Left hindlimb (tissue), 1 donor: ENCODE measurements around the gene CD274.
"Not testable (repeated sequence)": the region's sequence is repeated elsewhere in the genome, so short reads cannot be mapped to it uniquely, and the experiment has no call there.

Experiments used
- DNase-seq: peaks from one replicate; pipeline ENCODE4 v3.0.0-alpha.2; 2018

The CD274 gene

DNA sequence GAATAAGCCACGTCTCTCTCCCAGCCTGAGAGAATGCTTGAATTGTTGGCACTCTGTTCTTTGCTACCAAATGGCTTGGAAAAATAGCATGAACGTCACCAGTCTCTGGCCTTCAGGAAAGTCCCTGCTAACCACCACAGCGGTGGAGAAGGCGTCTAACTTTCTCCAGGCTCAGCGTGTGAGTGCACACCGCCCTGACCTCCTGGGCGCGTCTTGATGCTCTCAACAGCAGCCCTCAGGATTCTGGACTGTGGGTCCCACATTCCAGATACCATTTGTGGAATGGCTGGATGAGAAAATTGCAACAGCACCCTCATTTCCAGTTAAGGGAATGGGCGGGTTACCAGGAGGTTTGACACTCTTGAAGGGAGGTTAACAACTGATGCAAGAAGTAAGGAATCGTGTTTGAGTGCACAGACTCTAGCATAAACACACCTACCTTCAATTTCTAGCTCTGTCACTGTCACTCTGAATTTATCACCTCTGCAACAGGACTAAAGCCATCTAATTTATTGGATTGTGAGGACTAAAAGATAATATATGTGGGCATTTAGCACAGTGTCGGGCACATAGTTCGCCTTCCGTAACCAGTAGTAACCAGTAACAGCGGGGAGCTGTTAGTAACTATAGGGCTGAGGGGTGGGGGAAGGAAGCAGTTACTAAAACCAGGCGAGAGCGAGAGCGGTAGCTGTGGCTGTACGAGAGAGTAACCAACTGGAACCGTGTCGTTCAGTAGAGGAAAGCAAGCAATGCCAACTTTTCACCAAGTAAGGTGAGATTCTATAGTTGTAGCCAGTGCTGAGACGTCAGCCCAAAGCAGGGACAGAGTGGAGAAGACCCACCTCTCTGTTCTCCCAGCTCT is 11.8 kb upstream of the CD274 start:
- DNase-seq: no peak

DNA sequence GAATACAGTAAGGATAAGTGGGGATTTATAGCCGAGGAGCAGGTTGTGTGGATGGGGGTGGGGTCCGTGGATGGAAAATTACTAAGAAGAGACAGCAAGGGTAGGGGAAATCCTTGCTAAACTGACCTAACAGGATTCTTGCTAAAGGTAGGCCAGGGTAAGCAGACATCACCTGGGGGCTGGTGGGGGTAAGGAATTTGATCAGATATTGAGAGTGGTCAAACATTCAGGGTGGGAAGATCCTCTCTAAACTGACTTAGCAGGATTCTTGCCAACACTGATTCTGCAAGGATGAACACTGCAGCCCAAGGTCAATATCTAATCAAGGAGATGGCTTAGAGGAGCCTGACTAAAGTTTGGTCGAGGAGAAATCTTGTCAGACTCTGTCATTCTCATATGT is 9.9 kb upstream of the CD274 start:
- DNase-seq: no peak

DNA sequence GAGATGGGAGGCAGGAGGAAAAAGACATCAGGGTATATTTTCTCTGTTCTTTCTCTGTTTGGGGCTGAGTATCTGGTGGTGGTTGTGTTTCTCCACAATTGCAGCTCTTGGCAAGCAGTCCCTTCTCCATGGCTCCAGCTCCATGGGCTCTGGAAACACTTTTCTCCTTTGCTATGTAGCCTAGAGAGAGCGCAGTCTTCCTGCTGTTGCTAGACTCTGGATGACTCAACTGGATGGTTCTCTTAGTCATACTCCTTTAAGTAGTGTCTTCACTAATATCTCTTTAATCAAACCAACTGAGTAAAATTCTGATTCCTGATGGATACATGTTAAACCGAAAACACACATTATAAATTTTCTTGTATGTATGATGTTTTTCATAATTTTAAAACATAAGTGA is 9.3 kb upstream of the CD274 start:
- no peak for DNase-seq

DNA sequence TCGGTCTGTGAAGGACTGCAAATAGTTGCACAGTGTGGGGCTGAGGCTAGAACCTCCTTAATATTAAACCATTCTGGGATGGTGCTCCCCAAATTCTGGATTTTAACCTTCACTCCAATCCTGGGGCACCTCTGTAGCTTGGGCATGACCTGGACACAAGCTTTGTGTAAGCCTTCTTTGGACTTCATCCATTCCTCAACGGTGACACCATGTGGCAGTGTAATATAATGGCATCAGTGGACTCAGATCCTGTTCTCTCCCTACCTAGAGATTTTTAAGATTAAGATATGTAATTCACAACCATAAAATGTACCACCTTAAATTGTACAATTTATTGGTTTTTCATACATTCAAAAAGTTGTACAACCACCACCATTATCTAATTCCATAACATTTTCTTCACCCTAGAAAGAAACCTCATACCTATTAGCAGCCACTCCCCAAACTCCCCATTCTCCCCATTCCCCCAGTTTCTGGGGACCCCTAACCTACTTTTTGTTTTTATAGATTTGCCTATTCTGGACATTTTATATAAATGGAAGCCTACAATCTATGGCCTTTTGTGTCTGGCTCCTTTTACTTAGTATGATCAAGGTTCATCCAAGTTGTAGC is 7.8 kb upstream of the CD274 start:
- no peak for DNase-seq

DNA sequence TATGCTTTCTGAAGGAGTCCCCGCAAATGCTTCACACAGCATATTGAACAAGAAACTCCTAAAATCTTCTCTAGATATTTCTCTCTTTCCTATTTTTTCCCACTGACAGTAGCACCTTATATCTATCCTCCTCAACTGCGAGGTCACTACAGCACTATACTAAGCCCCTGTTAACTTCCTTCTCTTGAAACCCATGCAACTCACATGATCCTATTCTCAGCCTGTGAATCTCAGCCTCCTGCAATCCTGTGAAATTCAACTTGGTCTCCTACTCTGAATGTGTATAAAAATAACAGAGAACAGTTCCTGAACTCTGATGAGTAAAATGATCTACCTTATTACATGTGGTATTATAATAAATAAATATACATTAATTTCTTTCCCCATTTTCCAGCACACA is 6.5 kb upstream of the CD274 start:
- DNase-seq: no peak

DNA sequence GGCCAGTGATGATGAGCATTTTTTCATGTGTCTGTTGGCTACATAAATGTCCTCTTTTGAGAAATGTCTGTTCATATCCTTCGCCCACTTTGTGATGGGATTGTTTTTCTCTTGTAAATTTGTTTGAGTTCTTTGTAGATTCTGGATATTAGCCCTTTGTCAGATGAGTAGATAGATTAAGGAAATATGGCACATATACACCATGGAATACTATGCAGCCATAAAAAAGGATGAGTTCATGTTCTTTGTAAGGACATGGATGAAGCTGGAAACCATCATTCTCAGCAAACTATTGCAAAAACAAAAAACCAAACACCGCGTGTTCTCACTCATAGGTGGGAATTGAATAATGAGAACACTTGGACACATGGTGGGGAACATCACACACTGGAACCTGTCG is 5.2 kb upstream of the CD274 start:
- not testable (repeated sequence) for DNase-seq

DNA sequence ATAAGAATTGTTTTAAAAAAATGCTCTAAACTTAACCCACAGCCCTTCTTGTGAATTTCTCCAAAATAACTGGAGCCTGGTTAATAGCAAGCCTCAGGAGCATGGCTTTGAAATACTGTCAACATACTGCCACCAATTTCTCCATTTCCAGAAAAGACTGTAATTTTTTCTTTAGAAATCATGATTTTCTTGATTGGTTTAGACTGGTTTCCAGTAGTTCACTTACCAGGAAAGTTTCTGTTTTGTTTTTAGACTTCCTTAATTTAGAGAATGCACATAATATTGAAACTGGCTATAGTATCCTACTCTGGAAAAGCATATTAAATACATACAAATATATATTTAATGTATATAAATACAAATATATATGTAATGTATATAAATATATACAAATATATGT is 4.5 kb upstream of the CD274 start:
- no peak for DNase-seq

DNA sequence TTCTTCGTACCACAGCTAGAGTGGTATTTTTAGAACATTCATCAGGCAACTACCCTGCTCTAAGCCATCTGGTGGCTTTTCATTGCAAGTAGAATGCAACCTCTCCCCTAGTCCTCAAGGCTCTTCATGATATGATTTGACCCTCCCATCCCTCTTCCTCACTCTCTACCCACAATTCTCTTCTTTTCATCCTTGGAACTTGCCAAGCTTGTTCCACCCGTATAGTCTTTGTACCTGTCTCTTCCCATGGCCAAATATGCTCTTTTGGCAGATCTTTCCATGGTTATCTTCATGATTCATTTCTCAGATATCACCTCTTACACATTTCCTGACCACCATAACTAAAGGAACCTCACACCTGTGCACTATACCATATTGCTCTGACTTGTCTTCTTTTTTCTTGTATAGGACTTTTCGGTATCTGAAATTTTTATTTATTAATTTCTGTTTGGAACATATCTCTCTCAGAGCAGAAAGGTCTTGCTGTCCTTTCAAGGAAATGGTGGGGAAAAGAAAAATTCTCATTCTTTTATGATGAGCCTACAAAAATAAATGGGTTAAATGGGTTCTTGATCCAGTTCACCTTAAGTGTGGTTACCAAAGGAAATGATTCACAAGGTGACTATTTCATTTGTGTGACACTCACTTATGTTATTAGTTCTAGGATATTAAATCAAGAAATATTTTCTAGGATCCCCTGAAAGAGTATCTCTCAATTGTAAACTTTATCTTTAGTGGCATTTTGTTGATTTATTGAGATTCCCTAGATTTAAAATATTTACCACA is 3.7 kb upstream of the CD274 start:
- DNase-seq: no peak

DNA sequence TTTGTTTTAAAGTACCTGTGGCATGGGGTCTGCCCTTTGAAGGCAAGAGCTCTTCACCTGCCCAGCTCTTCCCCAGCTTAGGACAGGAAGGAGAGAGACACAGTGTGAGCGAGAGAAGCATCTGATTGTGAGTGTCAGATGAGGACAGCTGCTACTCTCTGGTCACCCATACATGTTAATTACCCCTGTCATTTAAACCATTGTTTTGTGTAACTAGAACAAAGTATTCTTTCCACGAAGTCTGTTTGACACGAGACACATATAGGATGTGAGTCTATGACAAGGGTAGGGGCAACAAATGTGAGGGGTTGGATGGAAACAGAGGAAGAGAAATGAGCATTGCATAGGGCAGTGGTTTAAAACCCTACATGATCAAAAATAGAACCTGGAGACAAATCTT is 3.0 kb upstream of the CD274 start:
- no peak for DNase-seq

DNA sequence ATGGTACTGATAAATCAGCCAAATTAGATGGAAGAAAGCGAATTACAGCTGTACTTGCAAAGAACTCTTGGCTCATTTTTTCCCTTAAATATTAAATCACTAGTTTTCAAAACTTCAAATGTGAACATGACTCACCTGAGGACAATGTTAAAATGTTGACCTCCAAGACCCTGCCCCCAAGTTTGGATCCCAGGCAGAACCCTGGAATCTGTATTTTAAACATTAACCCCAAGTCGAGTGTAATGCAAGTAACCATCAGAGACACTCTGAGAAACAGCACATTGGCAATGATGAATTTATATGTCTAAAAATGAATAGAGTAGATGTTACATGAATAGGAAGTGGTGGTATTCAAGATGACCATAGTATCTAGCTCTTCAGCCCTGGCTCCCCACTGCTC is 2.3 kb upstream of the CD274 start:
- no peak for DNase-seq

DNA sequence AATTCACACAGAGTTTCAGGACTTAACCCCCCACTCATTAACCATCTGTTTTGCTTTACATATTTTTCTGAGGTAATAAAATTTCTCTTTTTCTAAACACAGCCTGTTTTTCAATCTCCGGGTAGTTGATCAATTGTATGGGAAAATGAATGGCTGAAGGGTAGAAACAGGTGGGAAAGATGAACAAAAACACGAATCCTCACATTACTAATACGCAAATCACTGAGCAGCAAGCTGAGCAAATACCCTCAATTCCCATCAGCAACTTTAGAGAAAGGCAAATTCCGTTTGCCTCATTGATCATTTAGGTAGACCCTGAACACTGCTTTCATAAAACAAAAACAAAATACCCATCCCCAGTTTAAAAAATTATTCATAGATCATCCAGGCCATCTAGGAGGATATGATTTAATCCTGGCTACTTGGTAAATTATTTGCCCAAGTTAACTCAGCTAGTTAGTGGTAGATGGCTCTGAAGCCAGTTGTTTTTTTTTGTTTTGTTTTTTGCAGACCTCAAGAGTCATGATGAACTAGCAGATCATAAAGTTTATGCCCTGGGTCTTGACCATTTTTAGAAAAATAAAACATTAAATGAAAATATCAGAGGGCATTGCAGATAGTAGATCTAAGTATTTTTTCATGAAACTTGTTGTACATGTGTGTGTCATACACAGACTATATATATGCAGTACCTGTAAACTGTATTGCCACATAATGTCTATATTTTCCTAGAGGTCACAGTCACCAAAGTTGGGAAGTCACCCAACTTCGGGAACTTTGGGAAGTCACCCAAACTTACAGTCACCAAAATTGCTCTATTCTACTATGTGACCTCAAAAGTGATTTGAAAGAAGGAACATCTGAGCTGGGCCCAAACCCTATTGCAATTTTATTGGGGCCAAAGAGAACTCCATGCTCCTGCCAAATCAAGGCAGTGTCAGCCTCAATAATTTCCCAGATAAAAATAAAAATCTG is 1.6 kb upstream of the CD274 start:
- no peak for DNase-seq

DNA sequence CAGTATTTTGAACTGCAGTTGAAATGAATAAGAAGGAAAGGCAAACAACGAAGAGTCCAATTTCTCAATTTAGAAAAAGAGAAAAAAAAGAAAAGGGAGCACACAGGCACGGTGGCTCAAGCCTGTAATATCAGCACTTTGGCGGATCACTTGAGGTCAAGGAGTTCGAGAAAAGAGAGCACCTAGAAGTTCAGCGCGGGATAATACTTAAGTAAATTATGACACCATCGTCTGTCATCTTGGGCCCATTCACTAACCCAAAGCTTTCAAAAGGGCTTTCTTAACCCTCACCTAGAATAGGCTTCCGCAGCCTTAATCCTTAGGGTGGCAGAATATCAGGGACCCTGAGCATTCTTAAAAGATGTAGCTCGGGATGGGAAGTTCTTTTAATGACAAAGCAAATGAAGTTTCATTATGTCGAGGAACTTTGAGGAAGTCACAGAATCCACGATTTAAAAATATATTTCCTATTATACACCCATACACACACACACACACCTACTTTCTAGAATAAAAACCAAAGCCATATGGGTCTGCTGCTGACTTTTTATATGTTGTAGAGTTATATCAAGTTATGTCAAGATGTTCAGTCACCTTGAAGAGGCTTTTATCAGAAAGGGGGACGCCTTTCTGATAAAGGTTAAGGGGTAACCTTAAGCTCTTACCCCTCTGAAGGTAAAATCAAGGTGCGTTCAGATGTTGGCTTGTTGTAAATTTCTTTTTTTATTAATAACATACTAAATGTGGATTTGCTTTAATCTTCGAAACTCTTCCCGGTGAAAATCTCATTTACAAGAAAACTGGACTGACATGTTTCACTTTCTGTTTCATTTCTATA is 602 bp upstream of the CD274 start:
- no peak for DNase-seq

DNA sequence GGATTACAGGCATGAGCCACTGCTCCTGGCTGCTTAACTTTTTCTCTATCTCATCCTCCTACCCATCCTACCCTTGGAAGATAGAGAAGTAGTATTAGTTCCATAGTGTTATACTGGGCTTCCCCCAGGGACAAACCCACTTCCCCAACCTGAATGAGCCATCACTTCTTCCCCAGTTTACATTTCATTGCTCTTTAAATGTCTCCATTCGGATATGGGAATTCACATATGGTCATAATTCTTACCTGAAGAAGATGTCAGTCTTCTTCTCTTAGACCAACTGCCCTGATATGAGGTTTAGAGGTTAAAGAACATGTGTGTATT is 1.9 kb downstream of the CD274 start:
- no peak for DNase-seq

DNA sequence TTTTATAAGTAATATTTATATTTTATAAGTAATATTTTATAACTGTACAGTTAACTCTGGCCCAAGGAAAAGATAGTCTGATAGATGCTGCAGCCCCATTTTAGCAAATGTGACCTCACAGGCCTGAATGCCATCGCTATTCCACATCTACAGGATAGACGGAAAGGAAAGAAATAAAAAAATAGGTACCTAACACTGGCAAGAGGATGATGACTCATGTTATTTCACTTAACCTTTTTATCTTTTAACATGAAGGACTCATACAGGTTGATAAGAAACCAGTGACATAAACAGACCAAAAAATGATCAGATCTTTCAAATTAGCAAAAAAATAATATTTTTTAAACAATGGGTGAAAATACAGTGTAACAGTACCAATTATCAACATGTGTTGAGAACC is 2.7 kb downstream of the CD274 start:
- no peak for DNase-seq

DNA sequence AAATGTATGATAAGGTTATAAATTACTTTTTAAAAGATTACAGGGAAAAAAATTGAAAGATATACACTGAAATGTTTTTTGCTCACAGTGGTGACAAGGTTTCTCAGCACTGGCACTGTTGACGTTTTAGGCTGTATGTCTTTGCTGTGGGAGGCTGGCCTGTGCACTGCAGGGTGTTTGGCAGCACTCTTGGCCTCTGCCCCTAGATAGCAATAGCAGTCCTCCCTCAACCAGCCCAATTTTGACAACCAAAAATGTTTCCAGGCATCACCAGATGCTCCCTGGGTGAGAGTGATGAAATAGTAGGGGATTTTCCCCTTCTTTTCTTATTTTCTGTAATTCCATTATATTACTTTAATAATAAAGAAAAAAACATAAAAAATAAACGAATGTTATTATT is 3.3 kb downstream of the CD274 start:
- DNase-seq: no peak

DNA sequence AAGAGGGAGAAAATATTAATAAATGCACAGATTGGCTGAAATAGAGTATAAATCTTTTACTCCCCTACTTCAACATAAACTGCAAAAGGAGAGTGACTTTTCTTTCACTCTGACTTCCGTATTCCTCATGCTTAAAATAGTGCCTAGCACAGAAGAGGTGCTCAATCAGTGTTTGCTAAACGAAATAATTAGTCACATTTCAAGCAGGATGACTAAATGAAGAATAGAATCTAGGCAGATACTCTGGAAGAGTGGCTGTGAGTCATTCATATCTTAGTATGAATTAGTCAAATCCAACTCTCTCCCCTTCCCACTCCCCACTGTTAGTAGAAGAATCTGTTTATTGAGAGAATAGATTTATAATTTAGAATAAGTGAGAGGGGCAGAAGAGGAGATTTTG is 4.8 kb downstream of the CD274 start:
- no peak for DNase-seq

DNA sequence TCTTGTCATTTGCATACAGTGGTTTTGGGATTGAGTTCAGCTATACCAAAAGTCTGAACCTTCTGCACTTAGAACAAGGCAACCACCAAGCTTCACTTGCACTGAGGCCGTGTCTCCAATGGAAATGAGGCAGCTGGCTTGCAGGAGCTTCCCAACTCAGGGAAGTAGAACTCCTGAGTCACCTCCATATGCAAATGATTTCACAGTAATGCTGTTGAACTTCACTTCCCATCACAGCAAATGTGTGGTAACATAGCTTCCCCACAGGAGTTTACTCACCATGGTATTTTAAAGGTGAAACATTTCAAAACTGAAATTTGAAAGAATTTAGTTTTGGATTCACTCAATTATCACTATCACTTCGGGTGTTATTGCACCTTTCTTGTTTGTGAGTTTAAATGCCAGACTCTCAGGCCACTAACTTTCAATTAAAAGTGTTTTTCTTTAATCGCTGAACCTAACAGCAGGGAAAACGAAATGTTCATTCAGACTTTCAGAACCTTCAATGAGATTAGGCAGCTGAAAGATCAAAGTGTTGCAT is 9.0 kb downstream of the CD274 start:
- no peak for DNase-seq

DNA sequence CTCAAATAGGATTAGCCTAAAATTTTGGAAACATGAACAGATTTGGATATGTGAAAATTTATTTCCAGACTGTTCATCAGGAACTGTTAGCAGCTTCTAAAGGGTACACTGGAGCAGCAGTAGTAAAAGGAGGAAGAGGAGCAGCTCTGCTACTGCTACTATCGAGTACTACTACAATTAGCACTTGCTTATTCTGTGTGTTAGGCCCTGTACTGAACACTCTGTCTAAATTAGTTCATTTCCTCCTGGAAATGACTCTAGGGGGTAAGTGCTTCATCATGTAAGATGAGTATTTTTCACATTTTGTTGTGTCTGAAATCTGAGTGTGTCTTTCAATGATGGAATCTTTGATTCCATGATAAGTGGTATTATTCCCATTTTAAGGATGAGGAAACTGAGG is 9.8 kb downstream of the CD274 start:
- DNase-seq: no peak

DNA sequence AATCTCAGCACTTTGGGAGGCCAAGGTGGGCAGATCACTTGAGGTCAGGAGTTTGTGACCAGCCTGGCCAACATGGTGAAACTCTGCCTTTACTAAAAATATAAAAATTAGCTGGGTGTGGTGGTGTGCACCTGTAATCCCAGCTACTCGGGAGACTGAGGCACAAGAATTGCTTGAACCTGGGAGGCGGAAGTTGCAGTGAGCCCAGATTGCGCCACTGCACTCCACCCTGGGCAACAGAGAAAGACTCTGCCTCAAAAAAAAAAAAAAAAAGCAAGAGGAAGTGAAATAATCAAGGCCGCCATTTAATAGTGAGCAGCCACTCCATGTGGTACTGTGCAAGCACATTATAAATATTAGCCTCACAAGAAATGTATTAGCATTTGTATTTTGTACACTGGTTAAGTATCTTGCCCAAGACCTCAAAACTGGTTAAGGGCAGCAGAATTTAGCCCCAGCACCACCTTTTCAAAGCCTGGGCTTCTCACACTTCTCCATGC is 14.5 kb downstream of the CD274 start:
- not testable (repeated sequence) for DNase-seq

DNA sequence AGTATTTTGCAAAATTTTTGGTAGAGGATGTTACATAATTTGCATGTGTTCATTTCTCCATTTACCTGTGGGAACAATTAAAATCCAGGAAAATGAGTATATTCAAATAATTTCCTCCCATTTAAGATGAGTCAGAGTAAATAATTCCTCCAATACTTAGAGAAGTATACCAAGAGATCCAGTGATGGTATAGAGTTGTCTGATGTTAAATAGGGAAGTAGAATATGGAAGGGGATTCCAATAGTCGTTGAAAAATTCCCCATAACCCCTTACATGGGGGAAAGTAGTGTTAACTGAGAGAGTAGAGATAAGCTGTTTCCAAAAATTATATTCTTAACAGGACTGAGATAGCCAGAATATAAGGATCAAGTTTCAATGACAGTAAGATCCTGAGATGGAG is 15.7 kb downstream of the CD274 start:
- DNase-seq: no peak

DNA sequence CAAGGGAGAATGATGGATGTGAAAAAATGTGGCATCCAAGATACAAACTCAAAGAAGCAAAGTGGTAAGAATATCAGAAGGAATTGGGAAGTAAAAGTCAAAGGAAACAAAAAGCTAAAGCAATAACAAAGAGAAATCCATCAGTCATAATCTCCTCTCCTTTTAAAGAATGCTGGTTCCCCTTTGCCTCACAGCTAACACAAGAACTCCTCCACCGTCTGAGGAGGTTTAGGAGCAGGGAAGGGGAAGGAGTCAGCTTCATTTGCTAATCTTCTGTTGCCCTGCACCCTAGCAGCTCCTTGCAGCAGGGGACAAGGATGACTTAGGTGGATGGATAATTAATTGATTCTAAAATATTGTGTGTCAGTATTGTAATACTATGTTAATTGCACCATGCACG is 16.4 kb downstream of the CD274 start:
- DNase-seq: no peak
